Uterus (tissue), 2 donors: ENCODE data around the gene PRKAG2.

Experiments used
- POLR2A ChIP-seq, 2 donors: fragments of 450-650 bp; IDR thresholded peaks; one replicate each; pipeline ENCODE4 v1.6.1; 2016; ENCODE audit warnings: antibody characterized with exemption in 2 of 2, mild to moderate bottlenecking in 1 of 2, moderate library complexity in 1 of 2
- TF ChIP-seq, protein P1 (sequence below), 4 experiments: fragments of 200-600 bp in 2 of 4; fragments of 450-650 bp in 2 of 4; sonication (generic) in 2 of 4; IDR thresholded peaks; one replicate each; pipeline ENCODE4 v1.5.1; 2016 to 2019; ENCODE audit warnings: antibody characterized with exemption in 4 of 4, mild to moderate bottlenecking in 2 of 4, moderate library complexity in 1 of 4

- TF ChIP-seq POLR2A (IDR thresholded peaks at IDR 0.05): no peak
- TF ChIP-seq, protein P1, sequence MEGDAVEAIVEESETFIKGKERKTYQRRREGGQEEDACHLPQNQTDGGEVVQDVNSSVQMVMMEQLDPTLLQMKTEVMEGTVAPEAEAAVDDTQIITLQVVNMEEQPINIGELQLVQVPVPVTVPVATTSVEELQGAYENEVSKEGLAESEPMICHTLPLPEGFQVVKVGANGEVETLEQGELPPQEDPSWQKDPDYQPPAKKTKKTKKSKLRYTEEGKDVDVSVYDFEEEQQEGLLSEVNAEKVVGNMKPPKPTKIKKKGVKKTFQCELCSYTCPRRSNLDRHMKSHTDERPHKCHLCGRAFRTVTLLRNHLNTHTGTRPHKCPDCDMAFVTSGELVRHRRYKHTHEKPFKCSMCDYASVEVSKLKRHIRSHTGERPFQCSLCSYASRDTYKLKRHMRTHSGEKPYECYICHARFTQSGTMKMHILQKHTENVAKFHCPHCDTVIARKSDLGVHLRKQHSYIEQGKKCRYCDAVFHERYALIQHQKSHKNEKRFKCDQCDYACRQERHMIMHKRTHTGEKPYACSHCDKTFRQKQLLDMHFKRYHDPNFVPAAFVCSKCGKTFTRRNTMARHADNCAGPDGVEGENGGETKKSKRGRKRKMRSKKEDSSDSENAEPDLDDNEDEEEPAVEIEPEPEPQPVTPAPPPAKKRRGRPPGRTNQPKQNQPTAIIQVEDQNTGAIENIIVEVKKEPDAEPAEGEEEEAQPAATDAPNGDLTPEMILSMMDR (IDR thresholded peaks at IDR 0.05): no peak
Measured at GRCh38 chr7:151893405-151893923, 16.5 kb upstream of the PRKAG2 start.
